SH-SY5Y (cell line): ENCODE data around the gene TMEM217.

Experiments used
- GATA2 ChIP-seq: IDR thresholded peaks from 2 replicates; pipeline ENCODE4 v1.6.1; 2011; ENCODE audit warnings: mild to moderate bottlenecking, low read depth, low read length
- GATA3 ChIP-seq: IDR thresholded peaks from 2 replicates; pipeline ENCODE4 v1.6.1; 2011; ENCODE audit warnings: low read depth, mild to moderate bottlenecking, low read length, moderate library complexity

DNA sequence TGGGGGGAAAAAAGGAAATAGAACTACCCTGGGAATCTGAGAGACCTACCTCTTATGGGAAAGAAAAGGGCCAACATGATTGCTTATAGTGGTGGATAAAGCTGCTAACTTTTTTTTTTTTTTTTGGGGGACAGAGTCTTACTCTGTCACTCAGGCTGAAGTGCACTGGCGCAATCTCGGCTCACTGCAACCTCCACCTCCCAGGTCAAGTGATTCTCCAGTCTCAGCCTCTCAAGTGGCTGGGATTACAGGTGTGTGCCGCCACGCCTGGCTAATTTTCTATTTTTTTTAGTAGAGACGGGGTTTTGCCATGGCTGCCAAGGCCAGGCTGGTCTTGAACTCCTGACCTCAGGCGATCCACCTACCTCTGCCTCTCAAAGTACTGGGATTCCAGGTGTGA, 39.9 kb downstream of the TMEM217 start:
- TF ChIP-seq GATA3 = no peak
- no peak for TF ChIP-seq GATA2
